AG04450 (cell line): ENCODE measurements around the gene AP1M2. TPM values are rescaled to one million over a fixed set of nuclear protein-coding genes. Genes with fewer than 3 reads are reported as not detected.
"Not testable (repeated sequence)": the region's sequence is repeated elsewhere in the genome, so short reads cannot be mapped to it uniquely, and the experiment has no call there.

Experiments
- CTCF ChIA-PET: fragments of 300-600, 350-600 bp; formaldehyde crosslinking; extraction: SDS; loops from one replicate; lab custom pipeline; 2022; ENCODE audit warnings: antibody characterized with exemption, inconsistent platforms; lab: Charles Lee
- POLR2A ChIA-PET: fragments of 350-600 bp; formaldehyde crosslinking; extraction: SDS; loops from one replicate; lab custom pipeline; 2021; ENCODE audit warnings: antibody characterized with exemption, inconsistent platforms; lab: Yijun Ruan, JAX
- DNase-seq: peaks from one replicate; pipeline ENCODE4 v3.0.0-alpha.2; 2011; ENCODE audit warnings: low read depth, low spot score
- H3K27ac ChIP-seq: one replicate; pipeline ENCODE4 v1.5.1; 2012; ENCODE audit warnings: low read depth, low read length, control low read depth
- H3K27me3 ChIP-seq: one replicate; pipeline ENCODE4 v1.6.0; 2012; ENCODE audit warnings: low read length; ENCODE audit not compliant: control insufficient read depth, insufficient read depth
- H3K4me3 ChIP-seq: 2 replicates; pipeline ENCODE4 v1.5.1; 2011; ENCODE audit warnings: mild to moderate bottlenecking, low read depth, low read length, control low read depth
- H3K9me3 ChIP-seq: 2 replicates; pipeline ENCODE4 v1.5.1; 2012; ENCODE audit warnings: low read length; ENCODE audit not compliant: control insufficient read depth, insufficient read depth
- polyA plus RNA-seq: library from polyadenylated mRNA; depleted of rRNA; stranded (reverse); fragments of >200 nt; gene quantifications from 2 replicates; pipeline ENCODE4 v1.2.3, GENCODE V29; 2011; rRNA removed
- small RNA-seq: library from RNA; depleted of rRNA; stranded (forward); fragments of <200 nt; gene quantifications from one replicate; pipeline ENCODE3, GENCODE V24; 2012; ENCODE audit warnings: low read depth; ENCODE audit not compliant: insufficient read length
- TF ChIP-seq, protein P1 (sequence below): IDR thresholded peaks from 2 replicates; pipeline ENCODE4 v1.5.1; 2011; ENCODE audit warnings: low read depth, low read length, control low read depth, inconsistent platforms

The AP1M2 gene
- polyA plus RNA-seq, 1 experiment: 0.17 TPM

DNA sequence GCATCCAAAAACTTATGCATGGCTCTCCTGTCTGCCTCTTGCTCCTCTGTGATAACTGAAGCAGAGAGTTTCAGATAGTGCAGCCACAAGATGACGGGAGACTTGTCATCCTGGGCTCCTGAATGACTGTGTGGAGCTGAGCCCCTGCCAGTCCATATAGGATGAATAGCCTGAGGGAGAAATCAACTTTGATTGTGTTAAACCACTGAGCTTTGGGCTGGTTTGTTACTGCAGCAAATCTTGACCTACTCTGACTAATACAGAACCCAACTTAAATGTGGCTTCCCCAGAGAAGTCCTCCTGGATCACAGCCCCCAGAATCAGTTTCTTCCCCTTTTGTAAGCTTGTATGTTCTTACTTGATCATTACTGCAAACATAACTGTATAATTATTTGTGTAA, 54.7 kb downstream of the AP1M2 start:
- DNase-seq: no peak
- Histone ChIP-seq H3K27me3 (peaks cover 8% of the 10 kb centered on the region), H3K27ac (no peak overlapping the region), H3K9me3 (no peaks in the 10 kb centered on the region; the same call in 1 of the 2 replicates), H3K4me3 (no peak overlapping the region)
- TF ChIP-seq, protein P1, sequence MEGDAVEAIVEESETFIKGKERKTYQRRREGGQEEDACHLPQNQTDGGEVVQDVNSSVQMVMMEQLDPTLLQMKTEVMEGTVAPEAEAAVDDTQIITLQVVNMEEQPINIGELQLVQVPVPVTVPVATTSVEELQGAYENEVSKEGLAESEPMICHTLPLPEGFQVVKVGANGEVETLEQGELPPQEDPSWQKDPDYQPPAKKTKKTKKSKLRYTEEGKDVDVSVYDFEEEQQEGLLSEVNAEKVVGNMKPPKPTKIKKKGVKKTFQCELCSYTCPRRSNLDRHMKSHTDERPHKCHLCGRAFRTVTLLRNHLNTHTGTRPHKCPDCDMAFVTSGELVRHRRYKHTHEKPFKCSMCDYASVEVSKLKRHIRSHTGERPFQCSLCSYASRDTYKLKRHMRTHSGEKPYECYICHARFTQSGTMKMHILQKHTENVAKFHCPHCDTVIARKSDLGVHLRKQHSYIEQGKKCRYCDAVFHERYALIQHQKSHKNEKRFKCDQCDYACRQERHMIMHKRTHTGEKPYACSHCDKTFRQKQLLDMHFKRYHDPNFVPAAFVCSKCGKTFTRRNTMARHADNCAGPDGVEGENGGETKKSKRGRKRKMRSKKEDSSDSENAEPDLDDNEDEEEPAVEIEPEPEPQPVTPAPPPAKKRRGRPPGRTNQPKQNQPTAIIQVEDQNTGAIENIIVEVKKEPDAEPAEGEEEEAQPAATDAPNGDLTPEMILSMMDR: no peak
- ChIA-PET CTCF (interaction anchor here (0.7 to 1.1 kb wide), 2 partner anchors 24 to 27 kb away, joined by 3 read pairs; no protein-coding TSS in a partner anchor), POLR2A (no interaction called here)

DNA sequence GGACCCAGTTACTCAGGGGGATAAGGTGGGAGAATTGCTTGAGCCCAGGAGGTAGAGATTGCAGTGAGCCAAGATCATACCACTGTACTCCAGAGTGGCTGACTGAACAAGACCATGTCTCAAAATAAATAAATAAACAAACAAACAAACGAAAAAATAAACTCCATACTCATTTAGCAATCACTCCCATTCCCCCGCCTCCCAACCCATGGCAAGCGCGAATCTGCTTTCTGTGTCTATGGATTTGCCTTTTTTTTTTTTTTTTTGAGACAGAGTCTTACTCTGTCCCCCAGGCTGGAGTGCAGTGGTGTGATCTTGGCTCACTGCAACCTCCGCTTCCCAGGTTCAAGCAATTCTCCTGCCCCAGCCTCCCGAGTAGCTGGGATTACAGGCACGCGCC, 60.2 kb downstream of the AP1M2 start:
- DNase-seq, H3K9me3 ChIP-seq, H3K27ac ChIP-seq, H3K4me3 ChIP-seq, H3K27me3 ChIP-seq, POLR2A ChIA-PET: not testable (repeated sequence)
- CTCF ChIA-PET: interaction anchor here (0.6 kb wide), 1 partner anchor 69 kb away, joined by 5 read pairs; no protein-coding TSS in a partner anchor

DNA sequence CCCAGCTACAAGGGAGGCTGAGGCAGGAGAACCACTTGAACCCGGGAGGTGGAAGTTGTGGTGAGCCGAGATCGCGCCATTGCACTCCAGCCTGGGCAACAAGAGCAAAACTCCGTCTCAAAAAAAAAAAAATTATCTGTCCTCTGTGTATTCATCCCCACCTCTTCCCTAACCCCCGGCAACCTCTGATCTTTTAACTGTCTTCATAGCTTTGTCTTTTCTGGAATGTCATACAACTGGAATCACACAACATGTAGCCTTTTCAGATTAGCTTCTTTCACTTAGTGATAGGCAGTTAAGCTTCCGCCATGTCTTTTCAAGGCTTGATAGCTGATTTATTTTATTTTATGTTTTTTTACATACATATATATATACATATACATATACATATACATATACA, 61.5 kb downstream of the AP1M2 start:
- no peak for DNase-seq
- CTCF ChIA-PET: interaction anchor here (0.6 to 1.3 kb wide), 3 partner anchors 17 to 121 kb away, joined by 3 to 4 read pairs (median 3); no protein-coding TSS in a partner anchor
- TF ChIP-seq, protein P1: no peak
- no peak overlapping the region for H3K27ac ChIP-seq
- no peaks in the 10 kb centered on the region for H3K9me3 ChIP-seq
- POLR2A ChIA-PET: no interaction called here
- H3K4me3 ChIP-seq: no peak overlapping the region
- H3K27me3 ChIP-seq: peaks cover 2% of the 10 kb centered on the region

DNA sequence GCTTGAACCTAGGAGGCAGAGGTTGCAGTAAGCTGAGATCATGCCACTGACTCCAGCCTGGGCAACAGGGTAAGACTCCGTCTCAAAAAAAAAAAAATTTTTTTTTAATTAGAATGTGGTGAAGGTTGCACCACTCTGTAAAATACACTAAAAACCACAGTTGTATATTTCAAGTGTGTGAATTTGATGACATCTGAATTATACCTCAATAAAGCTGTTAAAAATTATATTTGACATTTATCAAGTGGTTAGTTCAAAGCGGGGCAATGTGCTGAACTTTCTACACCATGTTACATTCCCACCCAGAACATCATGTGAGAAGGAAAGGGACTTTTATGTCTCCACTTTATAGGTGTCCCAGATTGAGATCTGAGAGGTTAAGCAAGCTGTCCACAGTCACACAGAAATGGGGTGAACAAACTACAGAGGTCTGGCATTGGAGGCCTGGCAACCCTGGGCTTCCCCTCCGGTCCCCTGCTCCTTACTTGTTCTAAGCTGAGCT, 63.9 kb downstream of the AP1M2 start:
- Histone ChIP-seq H3K27ac (no peak overlapping the region), H3K27me3 (peaks cover 21% of the 10 kb centered on the region), H3K9me3 (no peaks in the 10 kb centered on the region; the same call in 1 of the 2 replicates), H3K4me3 (no peak overlapping the region)
- TF ChIP-seq, protein P1: no peak
- no peak for DNase-seq
- ChIA-PET POLR2A (interaction anchor here (0.6 kb wide), 1 partner anchor 136 kb away, joined by 6 read pairs; no protein-coding TSS in a partner anchor), CTCF (interaction anchor here (0.8 kb wide), 1 partner anchor 13 kb away, joined by 3 read pairs; no protein-coding TSS in a partner anchor)

Small RNA genes lying within 50 kb of the gene (small RNA-seq; reads per million reads assigned to genes)
- not detected for gene MIR1238
- not detected for gene RNU7-140P

Other genes with a start within 250 kb of the AP1M2 start
- gene ICAM3, start 247.7 kb downstream of the AP1M2 start, polyA plus RNA-seq: 6.7 and 10.1 TPM in 2 replicates
- gene TYK2, start 206.7 kb downstream of the AP1M2 start, polyA plus RNA-seq: 29.1 and 52.8 TPM in 2 replicates
- 268 and 340 TPM in 2 replicates for gene CDC37, start 183.8 kb downstream of the AP1M2 start, polyA plus RNA-seq
- gene PDE4A, start 166.8 kb downstream of the AP1M2 start, polyA plus RNA-seq: 2.9 and 5.1 TPM in 2 replicates
- gene KEAP1, start 84.0 kb downstream of the AP1M2 start, polyA plus RNA-seq: 46.7 and 64.3 TPM in 2 replicates
- gene S1PR5, start 69.9 kb downstream of the AP1M2 start, polyA plus RNA-seq: 0.10 and 0.11 TPM in 2 replicates
- gene ATG4D, start 43.4 kb downstream of the AP1M2 start, polyA plus RNA-seq: 4.6 and 8.7 TPM in 2 replicates
- 11.1 and 11.3 TPM in 2 replicates for gene KRI1, start 21.3 kb downstream of the AP1M2 start, polyA plus RNA-seq
- gene CDKN2D, start 18.3 kb downstream of the AP1M2 start, polyA plus RNA-seq: 3.9 and 4.3 TPM in 2 replicates
- gene SLC44A2, start 38.2 kb upstream of the AP1M2 start, polyA plus RNA-seq: 80.5 and 81.4 TPM in 2 replicates
- gene ILF3, start 67.0 kb upstream of the AP1M2 start, polyA plus RNA-seq: 143 and 155 TPM in 2 replicates
- gene QTRT1, start 114.1 kb upstream of the AP1M2 start, polyA plus RNA-seq: 19.5 and 25.3 TPM in 2 replicates
- gene DNM2, start 130.8 kb upstream of the AP1M2 start, polyA plus RNA-seq: 36.9 and 49.1 TPM in 2 replicates
- gene TMED1, start 248.9 kb upstream of the AP1M2 start, polyA plus RNA-seq: 42.4 and 48.4 TPM in 2 replicates